ENCODE results near the gene MCM7. TPM values are rescaled to one million over a fixed set of nuclear protein-coding genes. Genes with fewer than 3 reads are reported as not detected.
"Not testable (repeated sequence)": the region's sequence is repeated elsewhere in the genome, so short reads cannot be mapped to it uniquely, and the experiment has no call there.

MCM7 gene
- 10 to 100 TPM; 39.0 to 59.9 (median 47.1) TPM for polyA plus RNA-seq (ENCODE audit: low read depth in 6 of 6)

GRCh38 chr7:100101016-100101862 is at the start of gene MCM7, which contains the start of gene AP4M1:
TSS of gene MCM7 (minus strand) at chr7:100101397. CDS start at chr7:100101294, 103 bp downstream.
TSS of gene AP4M1 (plus strand) at chr7:100101643. CDS start at chr7:100101715, 72 bp downstream.
- Mint-ChIP-seq H3K4me1 (peaks cover 40 to 59% (median 40%) of the 10 kb centered on the region in 3 donors), H3K36me3 (peaks cover 16 to 27% of the 10 kb centered on the region in 2 donors)
- ATAC-seq (ENCODE audit: low read depth in 2 of 2): peak; percentile 85 to 86

DNA sequence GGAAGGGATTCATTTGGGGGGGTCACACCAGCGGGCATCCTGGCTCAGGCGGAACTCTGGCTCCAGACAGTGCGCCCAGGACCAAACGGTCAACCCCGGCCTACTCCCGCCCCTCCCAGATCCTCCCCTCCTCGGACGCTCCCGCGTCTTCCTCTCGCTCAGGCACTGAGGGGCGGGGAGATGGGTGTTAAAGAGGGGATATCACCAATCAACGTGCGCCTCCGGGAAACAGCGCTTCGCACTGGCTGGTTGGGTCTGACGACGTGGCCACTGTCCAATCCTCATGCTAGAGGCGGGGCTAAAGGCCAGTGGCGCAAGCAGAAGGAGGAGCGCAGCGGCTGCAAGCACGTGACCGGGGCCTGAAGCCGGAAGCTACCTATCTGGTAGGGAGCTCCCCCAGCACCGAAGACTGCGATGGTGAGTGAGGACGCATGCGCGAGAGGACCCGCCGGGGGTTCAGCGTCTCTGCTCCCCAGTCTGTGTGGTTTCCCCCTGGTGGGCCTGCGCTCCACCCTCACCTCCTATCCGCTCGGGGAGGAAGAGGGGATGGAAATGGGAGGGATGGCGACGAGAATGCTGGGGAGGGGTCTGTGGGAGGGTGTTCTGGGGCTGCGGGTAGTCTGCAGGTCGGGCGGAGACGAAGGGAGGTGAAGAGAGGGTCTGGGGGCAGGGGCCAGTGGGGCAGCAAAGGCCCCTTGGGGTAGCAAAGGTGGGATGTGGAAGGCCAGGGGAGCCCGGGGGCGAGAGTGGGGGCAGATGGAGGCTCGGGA is 47.5 kb upstream of the MCM7 start, which contains the start of gene LAMTOR4:
TSS of gene LAMTOR4 (plus strand) at position 360 of the 770 bp plus-strand sequence. CDS start at position 415, 55 bp downstream.
- Mint-ChIP-seq H3K4me1 (peaks cover 28 to 51% (median 43%) of the 10 kb centered on the region in 3 donors), H3K9me3 (no peaks in the 10 kb centered on the region), H3K36me3 (peaks cover 5 to 8% of the 10 kb centered on the region in 2 donors), H3K27ac (peak within 1 kb of the TSS; percentile 94 to 98 (median 96)), H3K27me3 (no peaks in the 10 kb centered on the region), H3K4me3 (peak within 1 kb of the TSS; percentile 87 to 100 (median 97))
- DNase-seq: peak; percentile 97
- ATAC-seq (ENCODE audit: low read depth in 2 of 2): peak; percentile 92

More at GRCh38 chr7:100101016-100101862, at the start of gene MCM7, which contains the start of gene AP4M1:
- Mint-ChIP-seq H3K9me3 (no peaks in the 10 kb centered on the region), H3K4me3 (peak within 1 kb of the TSS; percentile 91 to 98 (median 96)), H3K27me3 (no peaks in the 10 kb centered on the region), H3K27ac (peak within 1 kb of the TSS; percentile 97 to 99 (median 98))
- peak; percentile 97 for DNase-seq

GRCh38 chr7:100148225-100148558 is 47.0 kb upstream of the MCM7 start:
- Mint-ChIP-seq H3K36me3 (peaks cover 5 to 8% of the 10 kb centered on the region in 2 donors), H3K27ac (peak overlapping the region; percentile 94 to 98 (median 96)), H3K9me3 (no peaks in the 10 kb centered on the region), H3K27me3 (no peaks in the 10 kb centered on the region), H3K4me1 (peaks cover 25 to 45% (median 37%) of the 10 kb centered on the region in 3 donors), H3K4me3 (peak overlapping the region; percentile 87 to 100 (median 97))
- ATAC-seq (ENCODE audit: low read depth in 2 of 2) (peak; percentile 0 to 5), DNase-seq (no peak)

GRCh38 chr7:100147278-100147677 is 46.1 kb upstream of the MCM7 start:
- Mint-ChIP-seq H3K9me3 (no peaks in the 10 kb centered on the region), H3K4me3 (peak overlapping the region in 1 of 8 donors; percentile 91), H3K36me3 (peaks cover under 1 to 2% of the 10 kb centered on the region in 2 donors), H3K27me3 (no peaks in the 10 kb centered on the region), H3K4me1 (peaks cover 20 to 36% (median 28%) of the 10 kb centered on the region in 3 donors), H3K27ac (peak overlapping the region in 2 of 6 donors; percentile 50 to 95)
- DNase-seq: no peak
- ATAC-seq (ENCODE audit: low read depth in 2 of 2): no peak

DNA sequence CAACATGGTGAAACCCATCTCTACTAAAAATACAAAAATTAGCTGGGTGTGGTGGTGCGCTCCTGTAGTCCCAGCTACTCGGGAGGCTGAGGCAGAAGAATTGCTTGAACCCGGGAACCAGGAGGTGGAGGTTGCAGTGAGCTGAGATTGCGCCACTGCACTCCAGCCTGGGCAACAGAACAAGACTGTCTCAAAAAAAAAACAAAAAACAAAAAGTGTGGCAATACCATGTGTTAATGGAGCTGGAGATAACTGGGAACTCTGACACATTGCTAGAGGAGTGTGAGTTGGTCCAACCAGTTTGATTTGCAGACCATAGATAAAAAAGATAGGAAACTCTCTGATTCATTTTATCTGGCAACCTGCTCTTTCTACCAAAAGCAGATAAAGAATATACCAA is 45.2 kb upstream of the MCM7 start:
- Mint-ChIP-seq H3K4me1 (peaks cover 18 to 33% (median 23%) of the 10 kb centered on the region in 3 donors), H3K4me3 (peak overlapping the region in 1 of 8 donors; percentile 14)
- not testable (repeated sequence) for H3K36me3 Mint-ChIP-seq; H3K27ac Mint-ChIP-seq; DNase-seq; ATAC-seq (ENCODE audit: low read depth in 2 of 2); H3K9me3 Mint-ChIP-seq; H3K27me3 Mint-ChIP-seq

GRCh38 chr7:100142461-100142860 is 41.3 kb upstream of the MCM7 start:
- no peak overlapping the region for H3K4me3 Mint-ChIP-seq
- no peaks in the 10 kb centered on the region for H3K36me3 Mint-ChIP-seq
- H3K27ac Mint-ChIP-seq: no peak overlapping the region
- peaks cover 3 to 27% (median 17%) of the 10 kb centered on the region in 3 donors for H3K4me1 Mint-ChIP-seq
- no peak for ATAC-seq (ENCODE audit: low read depth in 2 of 2)
- H3K9me3 Mint-ChIP-seq: no peaks in the 10 kb centered on the region
- no peaks in the 10 kb centered on the region for H3K27me3 Mint-ChIP-seq
- DNase-seq: no peak

DNA sequence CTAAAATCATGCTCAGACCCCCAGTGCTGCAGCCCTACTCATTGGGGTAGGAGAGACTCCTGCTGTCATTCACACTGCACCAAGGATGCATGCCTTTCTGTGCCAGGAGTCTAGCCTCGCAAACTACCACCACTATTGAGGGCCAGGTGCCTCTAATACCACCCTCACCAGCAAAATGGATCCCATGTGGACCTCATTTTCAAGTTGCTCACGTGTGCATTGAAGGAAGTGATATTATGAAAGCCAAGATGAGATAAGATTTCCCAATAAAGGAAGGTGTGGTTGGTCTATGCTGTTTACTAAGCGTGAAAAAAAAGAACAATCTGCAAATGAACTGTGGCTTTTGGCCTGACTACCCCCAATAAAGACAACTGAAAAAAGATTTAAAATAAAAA is 40.4 kb upstream of the MCM7 start:
- Mint-ChIP-seq H3K27ac (peak overlapping the region in 1 of 6 donors; percentile 58), H3K4me1 (peaks cover 3 to 30% (median 18%) of the 10 kb centered on the region in 3 donors), H3K4me3 (no peak overlapping the region), H3K36me3 (no peaks in the 10 kb centered on the region), H3K9me3 (no peaks in the 10 kb centered on the region), H3K27me3 (no peaks in the 10 kb centered on the region)
- DNase-seq (no peak), ATAC-seq (ENCODE audit: low read depth in 2 of 2) (no peak)

DNA sequence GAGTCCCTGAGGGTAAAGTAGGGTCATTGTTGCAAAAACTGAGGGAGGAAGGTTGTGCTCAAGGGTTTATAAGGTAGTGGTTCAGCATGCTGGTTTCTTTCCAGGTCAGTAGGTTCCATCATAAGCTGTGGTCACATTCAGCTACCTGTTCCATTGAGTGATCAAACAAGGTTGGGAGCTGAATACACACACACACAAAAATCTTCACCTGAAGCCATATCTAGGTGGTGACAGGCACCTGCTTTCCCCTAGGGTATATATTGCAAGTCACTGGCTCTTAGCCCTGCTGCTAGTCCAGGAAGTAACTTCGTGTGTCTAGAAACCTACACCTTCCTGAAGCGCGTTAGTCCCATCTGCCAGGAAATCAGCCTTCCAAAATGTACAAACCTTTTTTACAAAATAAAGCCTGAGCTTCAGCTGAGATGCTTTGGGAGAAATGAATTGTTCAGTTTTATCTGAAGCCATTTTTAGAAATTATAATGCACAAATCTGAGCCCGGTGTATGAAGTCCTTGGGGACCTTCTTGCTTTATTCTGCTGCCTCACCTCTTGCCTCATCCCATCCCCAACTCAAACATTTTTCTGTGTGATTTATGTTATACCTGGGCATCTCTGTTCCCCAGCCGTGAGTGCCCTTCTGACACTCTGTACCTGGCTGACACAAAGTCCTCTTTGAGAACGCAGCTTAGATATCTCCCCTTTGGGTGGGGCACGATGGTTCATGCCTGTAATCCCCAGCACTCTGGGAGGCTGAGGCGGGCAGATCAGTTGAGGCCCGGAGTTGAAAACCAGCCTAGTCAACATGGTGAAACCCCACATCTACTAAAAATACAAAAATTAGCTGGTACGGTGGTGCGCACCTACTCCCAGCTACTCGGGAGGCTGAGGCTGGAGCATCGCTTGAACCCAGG is 36.9 kb upstream of the MCM7 start:
- Mint-ChIP-seq H3K27me3 (no peaks in the 10 kb centered on the region), H3K27ac (peak overlapping the region in 4 of 6 donors; percentile 70 to 96 (median 85)), H3K4me3 (peak overlapping the region; percentile 7 to 82 (median 54)), H3K4me1 (peaks cover 3 to 30% (median 18%) of the 10 kb centered on the region in 3 donors), H3K9me3 (no peaks in the 10 kb centered on the region), H3K36me3 (no peaks in the 10 kb centered on the region)
- no peak for DNase-seq
- ATAC-seq (ENCODE audit: low read depth in 2 of 2): peak; percentile 77 to 81

GRCh38 chr7:100132697-100133151 is 31.5 kb upstream of the MCM7 start:
- Mint-ChIP-seq H3K4me1 (peaks cover 15 to 30% (median 28%) of the 10 kb centered on the region in 3 donors), H3K9me3 (no peaks in the 10 kb centered on the region), H3K27me3 (no peaks in the 10 kb centered on the region), H3K27ac (peak overlapping the region in 4 of 6 donors; percentile 9 to 93 (median 76)), H3K4me3 (peak overlapping the region in 3 of 8 donors; percentile 25 to 51 (median 37)), H3K36me3 (no peaks in the 10 kb centered on the region)
- peak; percentile 79 to 81 for ATAC-seq (ENCODE audit: low read depth in 2 of 2)
- peak; percentile 63 for DNase-seq

DNA sequence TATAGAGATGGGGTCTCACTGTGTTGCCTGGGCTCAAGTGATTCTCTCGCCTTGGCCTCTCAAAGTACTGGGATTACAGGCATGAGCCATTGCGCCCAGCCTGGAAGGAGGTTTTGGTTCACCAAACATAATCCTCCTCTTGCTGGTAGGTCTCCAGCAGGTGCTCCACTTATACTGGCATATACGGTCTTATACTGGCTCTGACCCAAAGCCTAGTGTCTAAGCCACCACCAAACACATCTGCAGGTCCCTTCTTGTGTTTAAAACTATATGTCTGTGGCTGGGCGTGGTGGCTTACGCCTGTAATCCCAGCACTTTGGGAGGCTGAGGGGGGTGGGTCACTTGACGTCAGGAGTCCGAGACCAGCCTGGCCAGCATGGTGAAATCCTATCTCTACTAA is 30.9 kb upstream of the MCM7 start:
- H3K27ac Mint-ChIP-seq: peak overlapping the region in 3 of 6 donors; percentile 67 to 84 (median 81)
- no peak for ATAC-seq (ENCODE audit: low read depth in 2 of 2)

DNA sequence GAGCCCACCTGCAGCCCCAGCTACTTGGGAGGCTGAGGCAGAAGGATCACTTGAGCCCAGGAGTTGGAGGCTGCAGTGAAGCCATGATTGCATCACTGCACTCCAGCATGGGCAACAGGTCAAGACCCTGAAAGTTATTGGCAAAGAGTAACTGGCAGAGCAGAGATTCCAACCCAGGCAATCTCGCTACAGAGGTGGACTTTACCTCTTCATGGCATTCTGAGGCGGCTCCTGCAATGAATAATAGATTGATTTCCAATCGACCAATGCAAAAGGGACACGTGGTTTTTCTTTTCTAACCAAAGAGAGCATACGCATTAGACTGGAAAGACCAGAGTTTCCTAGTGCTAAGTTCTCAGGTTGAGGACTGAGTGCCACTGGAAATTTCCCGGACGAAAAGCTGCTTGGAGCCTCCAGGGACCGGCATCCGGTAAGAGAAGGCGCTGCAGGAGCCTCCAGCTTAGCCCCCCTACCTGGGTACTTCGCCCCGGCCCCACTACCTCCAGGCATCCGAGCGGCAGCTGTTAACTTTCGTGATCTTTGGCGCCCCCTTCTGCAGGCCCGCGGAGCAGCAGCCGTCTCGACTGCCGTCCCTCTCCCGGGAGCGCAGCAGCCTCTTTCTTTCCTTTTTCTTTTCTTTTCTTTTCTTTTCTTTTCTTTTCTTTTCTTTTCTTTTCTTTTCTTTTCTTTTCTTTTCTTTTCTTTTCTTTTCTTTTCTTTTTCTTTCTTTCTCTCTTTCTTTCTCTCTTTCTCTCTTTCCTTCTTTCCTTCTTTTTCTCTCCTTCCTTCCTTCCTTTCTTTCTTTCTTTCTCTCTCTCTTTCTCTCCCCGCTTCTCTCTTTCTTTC is 29.6 kb upstream of the MCM7 start:
- peaks cover 15 to 38% (median 38%) of the 10 kb centered on the region in 3 donors for H3K4me1 Mint-ChIP-seq
- no peaks in the 10 kb centered on the region for H3K36me3 Mint-ChIP-seq
- H3K27ac Mint-ChIP-seq: peak overlapping the region in 1 of 6 donors; percentile 84
- no peaks in the 10 kb centered on the region for H3K9me3 Mint-ChIP-seq
- peak overlapping the region in 2 of 8 donors; percentile 48 to 73 for H3K4me3 Mint-ChIP-seq
- DNase-seq (peak; percentile 77), ATAC-seq (ENCODE audit: low read depth in 2 of 2) (no peak)
- no peaks in the 10 kb centered on the region for H3K27me3 Mint-ChIP-seq

More for the DNA sequence above, 30.9 kb upstream of the MCM7 start:
- Mint-ChIP-seq H3K4me3 (peak overlapping the region in 1 of 8 donors; percentile 51), H3K36me3 (no peaks in the 10 kb centered on the region), H3K4me1 (peaks cover 15 to 25% (median 25%) of the 10 kb centered on the region in 3 donors), H3K27me3 (no peaks in the 10 kb centered on the region), H3K9me3 (no peaks in the 10 kb centered on the region)
- no peak for DNase-seq

Measured in naive B cell (primary cell).